Urothelium cell line (cell line): ENCODE measurements around the gene SLC4A5.

Experiments
- DNase-seq: peaks from one replicate; pipeline ENCODE4 v3.0.0; 2011; ENCODE audit warnings: low spot score, mixed read lengths
- FAIRE-seq: peaks from 2 replicates; lab custom pipeline; 2011; peaks lifted over from hg19 to GRCh38; lab: Jason Lieb, UNC

SLC4A5 gene

DNA sequence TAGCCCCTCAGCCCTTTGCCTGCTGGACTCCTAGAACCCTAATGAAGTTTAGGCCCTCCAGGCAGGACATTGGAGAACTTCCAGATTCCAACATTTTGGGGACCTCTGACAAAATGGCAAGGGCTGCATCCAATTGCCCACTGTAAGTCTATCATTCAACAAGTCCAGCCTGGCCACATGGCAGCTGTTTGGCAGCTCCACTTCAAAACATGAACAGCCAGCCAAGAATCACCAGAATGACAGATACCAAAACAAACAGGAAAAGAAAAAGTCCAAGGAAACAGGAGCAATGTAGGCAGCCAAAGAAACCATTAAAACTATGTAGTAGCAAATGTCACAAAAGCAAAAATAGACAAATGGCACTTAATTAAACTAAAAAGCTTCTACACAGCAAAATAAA lies 25.5 kb downstream of the SLC4A5 start:
- DNase-seq = no peak
- no peak for FAIRE-seq

DNA sequence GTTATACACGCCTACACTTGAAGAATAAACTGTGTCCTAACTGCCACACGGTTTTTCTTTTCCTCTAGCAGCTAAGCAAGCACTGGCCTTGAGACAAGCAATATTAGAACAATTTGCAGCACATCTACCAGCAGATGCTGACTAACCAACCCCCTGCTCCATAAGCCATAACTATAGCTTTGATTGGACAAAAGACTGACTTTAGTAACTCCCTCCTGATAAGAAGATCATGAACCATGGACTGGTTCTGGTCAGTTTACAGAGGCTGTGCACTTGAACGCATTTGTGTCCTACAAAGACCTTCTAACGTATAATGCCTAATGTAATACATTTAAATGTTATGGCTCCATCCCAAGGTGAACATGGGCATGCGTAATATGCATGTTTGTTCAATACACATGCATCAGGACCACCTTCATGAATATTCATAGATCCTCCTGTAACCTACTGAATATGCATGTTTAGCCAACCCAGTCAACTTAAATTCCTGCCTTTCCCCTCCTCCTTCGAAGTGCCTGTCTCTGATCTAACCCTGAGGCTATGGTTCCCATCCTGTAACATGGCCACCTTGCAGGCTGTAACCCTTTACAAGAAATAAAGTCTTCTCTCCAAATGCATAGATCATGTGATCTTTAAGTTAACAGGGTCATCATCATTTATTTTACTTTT lies 26.5 kb downstream of the SLC4A5 start:
- no peak for DNase-seq
- FAIRE-seq = peak; percentile 93

DNA sequence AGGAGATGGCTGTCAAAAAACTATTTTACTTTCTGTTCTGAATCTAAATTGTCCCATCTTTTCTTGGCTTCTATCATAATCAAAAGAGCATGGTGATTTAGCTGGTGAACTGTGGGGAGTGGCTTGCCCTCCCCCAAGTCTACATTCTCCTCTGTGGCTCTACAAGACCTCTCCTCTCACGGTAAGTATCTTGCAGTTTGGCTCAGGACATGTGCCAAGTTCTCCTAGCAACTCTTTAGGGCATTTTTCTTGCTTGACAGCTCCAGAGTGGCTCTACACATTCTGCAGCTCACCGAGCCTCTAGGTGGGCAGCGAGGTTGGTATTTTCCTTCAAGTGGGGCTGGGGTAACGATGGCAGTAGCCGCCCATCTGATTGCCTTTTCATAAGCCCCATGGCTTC lies 29.1 kb downstream of the SLC4A5 start:
- DNase-seq (no peak), FAIRE-seq (no peak)

DNA sequence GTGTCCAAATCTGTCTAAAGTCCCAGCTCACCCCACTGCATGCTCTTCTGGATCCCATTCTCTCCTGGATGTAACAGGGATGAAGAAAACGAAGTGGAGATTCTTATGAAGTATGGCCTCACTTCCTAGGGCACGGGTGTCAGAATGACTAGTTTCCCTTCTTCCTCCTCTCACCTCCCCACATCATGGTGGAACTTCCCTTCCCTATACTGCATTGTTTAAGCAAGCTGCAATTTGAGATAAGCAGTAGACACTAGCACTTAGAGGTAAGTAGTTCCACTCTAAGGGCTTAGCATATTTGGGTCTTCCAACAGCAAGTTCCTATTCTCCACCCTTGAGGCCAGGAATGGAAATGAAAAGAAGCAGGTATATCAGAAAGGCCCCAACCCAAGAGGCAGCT lies 29.7 kb downstream of the SLC4A5 start:
- DNase-seq = no peak
- FAIRE-seq = no peak

DNA sequence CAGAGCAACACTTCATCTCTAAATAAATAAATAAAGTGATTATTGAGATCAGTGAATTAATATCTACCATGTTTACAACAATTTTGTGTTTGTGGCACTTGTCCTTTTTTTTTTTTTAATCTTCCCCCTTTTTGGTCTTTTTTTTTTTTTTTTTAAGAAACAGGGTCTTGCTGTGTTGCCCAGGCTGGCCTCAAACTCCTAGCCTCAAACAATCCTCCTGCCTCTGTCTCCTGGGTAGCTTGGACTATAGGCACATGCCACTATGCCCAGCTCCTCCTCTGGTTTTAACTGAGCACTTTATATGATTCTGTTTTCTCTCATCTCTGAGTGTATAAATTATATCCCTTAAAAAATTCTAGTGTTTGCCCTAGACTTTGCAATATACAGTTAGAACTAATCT lies 30.3 kb downstream of the SLC4A5 start:
- DNase-seq = no peak
- FAIRE-seq = no peak

DNA sequence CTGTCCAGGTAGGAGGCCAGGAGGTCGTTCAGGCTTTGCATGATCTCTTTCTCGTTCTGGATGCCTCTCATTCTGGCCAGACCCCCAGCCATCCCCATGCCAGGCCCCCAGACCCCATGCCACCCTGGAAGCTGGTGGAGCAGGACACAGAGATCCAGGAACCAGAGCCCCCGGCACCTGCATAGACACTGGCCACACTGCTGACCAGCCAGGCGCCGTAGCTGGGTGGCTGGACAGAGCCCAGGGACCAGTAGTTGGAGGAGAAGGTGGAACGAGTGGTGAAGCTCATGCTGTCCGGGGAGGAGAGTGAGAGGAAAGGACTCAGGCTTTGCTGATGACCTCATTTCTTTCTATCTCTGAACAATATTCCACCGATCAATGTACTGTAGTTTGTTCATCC lies 35.5 kb downstream of the SLC4A5 start:
- FAIRE-seq (no peak), DNase-seq (no peak)

DNA sequence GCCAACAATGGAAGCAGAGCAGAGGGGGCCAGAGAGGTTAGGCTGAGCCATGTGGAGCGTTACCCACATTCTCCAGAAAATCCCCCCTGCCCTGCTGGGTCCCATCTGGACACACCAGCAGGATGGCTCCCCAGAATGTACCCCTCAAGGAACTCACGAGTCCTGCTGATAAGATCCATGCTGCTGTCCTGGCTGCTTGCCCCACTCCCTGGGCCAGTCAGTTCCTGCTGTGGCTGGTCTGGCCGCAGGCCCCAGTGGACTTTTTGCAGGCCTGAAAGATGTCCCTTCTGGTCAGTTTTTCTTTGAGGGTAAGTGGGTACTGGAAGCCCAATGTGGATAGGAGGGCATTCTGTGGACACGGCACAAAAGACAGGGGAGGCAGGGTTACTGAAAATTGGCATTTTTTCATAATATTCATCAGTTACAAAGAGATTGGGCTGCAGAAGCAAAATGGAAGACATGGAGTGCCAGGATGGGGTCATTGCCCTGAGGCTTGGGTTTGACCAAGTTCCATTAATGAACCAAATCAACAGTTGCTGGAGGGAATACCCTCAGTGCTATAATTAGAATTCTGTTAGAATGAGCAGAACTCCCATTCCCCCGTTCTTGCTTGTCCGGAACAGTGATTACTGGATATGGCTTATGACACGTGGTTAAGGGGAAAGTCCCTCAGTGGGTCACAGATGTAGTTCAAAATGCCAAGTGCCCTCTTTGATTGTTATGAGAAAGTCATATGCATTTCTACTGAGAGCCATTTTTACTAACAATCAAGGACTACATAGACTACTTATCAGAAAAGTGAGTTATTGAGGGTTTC lies 38.7 kb downstream of the SLC4A5 start:
- no peak for FAIRE-seq
- DNase-seq = no peak

DNA sequence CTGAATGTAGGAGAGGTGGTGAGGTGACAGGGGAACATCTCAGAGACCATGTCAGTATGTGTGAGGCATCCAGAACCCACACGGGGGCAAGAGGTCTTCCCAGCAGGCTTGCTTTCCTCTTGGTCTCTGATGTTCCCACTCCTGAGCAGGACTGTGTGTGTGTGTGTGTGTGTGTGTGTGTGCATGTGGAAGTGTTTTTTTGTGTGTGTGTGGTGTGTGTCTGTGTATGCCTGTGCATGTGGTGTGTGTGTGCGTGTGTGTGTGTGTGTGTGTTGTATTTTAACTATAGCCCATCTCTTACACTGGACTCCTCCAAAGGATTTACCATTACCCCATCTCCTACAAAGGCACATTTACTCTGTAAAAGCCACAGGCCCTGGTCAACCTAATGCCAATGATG lies 40.4 kb downstream of the SLC4A5 start:
- DNase-seq (no peak), FAIRE-seq (peak; percentile 89)

DNA sequence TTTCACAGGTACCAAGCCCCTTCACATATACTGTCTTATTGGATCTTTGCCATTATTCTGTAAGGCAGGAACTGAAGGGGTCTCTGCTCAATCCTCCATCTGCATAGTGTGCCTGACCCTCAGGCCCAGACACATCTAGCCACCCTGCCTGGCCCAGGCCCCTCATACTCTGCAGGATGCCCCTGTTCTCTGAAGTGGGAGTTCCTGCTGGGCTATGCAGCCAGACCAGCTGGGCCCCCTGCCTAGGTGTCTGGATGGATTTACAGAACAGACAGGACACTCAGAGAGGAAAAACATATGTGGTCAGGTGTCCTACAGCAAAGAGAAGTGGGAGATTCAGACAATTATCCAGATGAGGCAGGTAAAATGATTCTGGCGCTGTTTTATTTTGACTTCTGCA lies 42.0 kb downstream of the SLC4A5 start:
- DNase-seq (no peak), FAIRE-seq (no peak)

DNA sequence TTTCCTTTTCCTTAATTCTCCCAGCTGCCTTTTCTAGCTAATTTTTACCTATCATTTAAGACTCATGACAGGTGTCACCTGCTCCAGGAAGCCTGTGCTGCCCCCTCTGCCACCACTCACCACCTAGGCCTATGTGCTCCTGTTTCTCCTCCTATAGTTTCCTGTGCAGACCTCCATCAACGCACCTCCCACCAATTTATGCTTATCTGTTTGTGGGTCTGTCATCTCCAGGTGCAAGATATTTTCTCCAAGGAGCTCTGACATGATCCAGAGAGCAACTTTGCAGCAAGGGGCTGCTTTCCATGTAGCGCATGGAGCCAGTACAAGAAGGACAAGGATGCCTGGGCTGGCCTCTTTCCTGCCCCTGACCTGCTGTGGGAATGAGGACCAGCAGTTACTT lies 42.7 kb downstream of the SLC4A5 start:
- FAIRE-seq (no peak), DNase-seq (no peak)

DNA sequence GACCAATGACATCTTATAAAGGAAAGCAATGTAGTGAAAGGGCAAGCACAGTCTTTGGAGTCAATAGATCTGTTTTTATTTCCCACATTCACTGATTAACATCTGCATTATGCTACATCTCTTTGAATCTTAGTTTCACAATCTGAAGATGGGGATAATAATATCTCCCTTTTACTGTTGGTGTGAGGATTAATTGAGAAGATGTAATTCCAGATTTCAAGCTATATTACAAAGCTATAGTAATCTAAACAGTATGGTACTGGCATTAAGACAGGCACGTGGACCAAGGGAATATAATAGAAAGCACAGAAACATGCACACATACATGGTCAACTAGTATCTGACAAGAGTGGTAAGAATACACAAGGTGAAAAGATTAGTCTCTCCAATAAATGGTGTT lies 45.3 kb downstream of the SLC4A5 start:
- FAIRE-seq (no peak), DNase-seq (no peak)

DNA sequence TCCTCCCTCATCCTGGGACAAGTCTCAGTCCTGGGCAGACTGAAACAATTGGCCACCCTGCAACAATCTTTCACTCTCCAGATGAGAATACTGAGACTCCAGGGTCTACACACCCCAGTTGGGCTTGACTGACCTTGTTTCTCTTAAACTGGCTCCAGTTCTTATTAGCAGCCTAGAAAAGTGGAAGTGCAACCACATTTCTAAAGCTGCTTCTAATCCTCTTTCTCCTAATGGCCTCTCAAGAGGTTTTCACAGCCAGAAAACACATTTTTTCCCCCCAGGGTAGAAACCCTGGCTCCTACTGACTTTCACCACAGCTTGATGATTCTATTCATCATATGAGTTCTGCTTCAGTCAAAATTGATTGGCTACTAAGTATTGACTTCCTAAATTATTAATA lies 45.8 kb downstream of the SLC4A5 start:
- no peak for FAIRE-seq
- no peak for DNase-seq

DNA sequence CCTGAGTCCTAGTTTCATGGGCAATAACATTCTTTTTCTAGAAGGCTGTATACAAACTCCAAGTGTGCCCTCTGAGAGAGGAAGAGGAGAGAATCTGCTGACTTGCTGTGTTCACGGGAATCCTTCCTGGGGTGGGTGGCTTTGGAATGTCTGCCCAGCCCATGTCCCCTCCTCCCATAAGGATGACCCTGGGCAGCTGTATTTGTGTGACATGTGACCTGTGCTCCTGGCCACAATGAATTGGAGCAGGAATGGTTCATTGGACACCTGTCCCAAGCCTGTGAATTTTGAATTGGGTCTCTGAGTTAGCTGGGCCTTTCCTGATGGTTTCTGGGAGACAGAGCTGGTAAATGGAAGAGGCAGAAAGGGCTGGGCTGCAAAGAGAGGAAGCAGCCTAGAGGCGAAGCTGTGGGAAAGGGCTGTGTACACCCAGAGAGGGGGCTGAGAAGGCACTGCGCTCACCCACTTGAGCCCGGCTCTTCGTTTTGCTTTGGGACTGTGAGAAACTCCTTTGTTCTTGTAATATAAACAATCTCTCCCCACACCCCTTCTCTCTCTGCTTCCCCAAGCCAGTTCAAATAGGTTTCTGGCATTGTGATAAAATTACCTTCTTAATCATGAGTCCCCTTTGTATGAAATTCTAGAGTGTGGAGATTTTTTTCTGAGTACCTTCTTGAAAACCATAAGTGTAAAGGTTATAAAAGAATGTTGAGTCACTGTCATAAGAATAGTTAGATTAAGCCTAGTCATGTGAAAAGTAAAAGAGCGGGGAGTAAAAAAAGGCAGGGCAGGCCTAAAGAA lies 49.8 kb downstream of the SLC4A5 start:
- DNase-seq = no peak
- no peak for FAIRE-seq

DNA sequence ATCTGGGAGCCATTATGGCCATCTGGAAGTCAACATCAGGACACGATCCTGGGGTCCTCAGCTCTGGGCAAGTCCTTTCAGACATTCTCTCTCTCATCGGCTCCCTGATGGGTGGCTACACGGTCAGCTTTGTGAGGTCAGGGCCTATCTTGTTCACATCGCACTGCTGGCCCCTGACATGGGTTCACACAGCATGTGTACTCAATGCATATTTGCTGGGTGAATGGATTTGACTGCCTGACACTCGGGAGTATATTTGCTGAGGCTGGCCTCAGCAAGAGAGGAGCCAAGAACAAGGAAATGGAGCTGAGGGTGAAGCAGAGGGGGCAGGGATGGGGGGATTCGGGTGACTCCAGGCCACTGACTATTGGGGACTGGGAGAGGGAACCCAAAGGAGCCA lies 50.5 kb downstream of the SLC4A5 start:
- DNase-seq (no peak), FAIRE-seq (no peak)

DNA sequence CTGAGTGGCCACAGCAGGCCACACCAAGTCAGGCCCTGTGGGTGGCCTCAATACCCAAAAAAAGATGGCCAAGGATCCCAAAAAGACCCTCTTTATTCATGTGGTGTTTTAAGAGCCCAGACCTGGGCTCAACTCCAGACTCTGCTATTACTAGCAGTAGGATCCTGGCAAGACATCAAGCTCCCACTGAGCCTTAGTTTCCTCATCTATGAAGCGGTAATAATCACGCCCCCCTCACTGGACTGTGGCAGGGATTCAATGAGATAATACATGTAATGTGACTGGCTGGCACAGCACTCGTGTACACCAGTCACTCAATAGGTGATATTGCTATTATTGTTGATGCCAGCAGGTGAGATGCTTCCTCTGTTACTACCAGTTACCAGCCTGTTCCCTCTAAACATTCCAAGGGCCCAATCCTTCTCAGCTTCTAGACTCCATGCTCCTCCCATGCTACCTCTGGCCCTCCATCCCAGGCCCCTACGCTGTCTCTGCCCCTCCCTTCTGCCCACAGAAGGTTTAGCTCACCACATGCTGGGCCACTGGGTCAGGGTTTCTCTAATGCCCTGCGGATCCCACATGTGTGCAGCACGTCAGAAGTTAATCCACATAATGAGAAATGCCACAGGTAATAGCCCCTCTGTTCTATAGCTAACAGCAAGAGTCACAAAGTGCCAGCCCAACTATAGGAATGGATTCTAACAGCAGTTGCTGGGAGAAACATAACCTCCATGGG lies 51.2 kb downstream of the SLC4A5 start:
- FAIRE-seq (no peak), DNase-seq (no peak)

DNA sequence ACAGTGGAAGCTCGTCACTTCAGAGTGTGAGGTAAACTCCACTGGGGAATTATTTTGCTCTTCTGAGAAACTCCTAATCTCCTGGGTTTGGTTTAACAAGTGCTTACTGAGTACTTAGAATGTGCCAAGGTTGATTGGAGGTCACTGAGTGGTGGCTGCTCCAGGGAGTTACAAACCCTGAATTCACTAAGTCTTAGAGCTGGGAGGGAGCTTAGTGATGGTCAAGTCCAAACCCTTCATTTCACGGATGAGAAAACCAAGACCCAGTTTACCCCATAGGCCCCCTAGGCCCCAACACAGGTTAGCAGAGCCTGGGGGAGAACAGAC lies 52.0 kb downstream of the SLC4A5 start:
- DNase-seq (no peak), FAIRE-seq (no peak)

DNA sequence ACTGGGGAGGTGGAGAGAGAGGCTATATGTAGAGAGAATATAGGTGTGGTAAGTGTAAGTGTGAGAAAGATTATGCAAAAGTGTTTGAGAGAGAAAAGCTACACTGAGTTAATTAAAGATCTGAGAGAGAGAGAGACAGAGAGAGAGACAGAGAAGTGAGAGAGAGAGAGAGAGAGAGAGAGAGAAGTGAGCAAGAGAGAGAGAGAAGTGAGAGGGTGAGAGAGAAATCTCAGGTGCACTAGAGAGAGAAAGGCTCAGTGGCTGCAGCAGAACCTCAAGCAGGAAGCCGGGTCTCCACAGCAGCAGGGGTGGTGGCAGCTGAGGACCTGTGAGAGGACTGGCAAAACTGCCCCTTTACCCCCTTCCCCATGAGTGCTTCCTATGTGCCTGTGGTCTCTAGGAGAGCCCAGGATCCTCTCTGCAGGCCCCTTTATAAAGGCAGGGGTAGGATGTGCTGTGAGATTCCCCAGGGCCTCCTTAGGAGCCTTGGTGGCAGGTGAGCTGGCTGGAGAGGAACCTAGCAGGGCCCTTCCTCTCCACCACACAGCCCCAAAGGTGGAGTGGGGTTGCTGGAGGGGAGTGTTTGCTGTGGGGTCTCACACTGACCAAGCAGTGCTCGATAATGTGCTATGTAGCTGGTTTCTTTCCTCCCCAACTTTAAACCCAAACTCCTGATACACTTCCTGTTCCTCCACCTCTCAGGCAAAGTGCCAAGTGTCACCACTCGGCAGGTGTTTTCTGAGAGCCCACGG lies 52.6 kb downstream of the SLC4A5 start:
- no peak for FAIRE-seq
- no peak for DNase-seq

DNA sequence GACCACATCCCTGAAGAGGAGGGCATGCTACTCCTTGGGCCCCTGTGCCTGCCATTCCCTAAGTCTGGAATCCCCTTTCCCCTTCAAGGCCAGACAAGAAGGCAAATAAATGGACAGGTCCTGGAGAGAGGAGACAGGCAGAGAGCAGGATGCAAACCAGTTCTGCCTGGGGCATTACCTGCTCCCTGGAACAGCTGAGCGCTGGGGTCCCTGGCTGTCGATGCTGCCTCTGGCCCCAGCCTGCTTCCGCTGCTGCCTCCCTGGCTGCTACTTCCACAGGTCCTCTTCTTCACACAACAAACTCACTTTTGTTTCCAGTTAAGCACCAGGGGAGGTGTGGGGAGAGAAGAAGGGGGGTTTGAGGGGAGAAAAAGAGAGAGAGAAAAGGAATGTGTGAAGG lies 53.1 kb downstream of the SLC4A5 start:
- DNase-seq (no peak), FAIRE-seq (no peak)

DNA sequence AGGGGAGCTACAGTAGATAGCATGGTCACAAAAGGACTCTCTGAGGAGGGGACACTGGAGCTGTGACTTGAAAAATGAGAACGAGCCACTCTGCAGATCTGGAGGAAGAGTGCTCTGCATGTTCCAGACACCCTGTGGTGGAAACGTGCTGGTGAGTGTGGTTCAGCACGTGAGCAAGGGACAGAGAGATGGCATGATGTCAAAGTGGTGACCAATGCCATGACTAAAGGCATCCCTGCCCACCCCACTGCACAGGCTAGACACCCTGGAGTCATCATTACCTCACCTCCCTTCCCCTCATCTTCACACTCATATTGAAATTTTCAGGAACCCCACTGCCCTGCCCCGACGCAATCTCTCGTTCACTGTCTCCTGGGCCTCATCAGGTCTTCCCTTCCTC lies 56.5 kb downstream of the SLC4A5 start:
- DNase-seq = no peak
- no peak for FAIRE-seq

DNA sequence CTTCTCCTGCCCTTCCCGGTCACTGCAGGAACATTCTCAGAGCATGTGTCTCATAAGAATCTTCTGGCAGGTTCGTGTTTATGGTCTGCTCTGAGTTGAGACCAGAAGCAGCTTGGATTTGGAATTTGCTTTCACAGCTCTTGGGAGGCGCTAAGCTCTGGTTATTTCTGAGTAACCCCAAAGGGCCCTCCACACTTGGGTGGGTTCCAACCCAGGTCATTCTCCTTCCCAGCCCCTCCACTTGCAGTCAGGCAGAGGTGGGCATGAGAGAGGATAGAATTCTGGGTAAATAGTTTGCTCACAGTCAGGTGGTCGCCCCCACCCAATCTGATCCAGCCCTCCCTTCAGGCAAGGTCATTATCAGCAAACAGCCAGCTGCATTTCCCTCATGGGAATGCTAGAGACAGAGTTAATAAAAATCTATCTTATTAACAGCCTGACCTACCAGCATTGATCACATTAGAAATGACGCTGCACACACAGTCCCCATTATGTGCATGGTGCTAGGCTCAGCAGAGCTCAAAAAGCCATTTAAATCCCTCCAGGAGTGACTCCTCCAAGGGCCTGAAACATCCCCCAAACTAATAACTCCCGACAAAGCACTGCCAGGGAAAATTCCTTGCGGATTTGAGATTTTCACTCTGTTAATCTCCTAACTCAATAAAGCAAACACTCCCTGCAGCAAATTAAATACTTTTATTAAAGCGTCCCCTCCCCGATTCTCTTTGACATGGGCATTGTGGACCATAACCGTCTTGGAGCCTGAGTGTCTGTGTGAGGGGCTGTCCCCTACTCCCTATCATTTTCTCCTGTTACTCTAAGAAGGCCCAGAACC lies 61.9 kb downstream of the SLC4A5 start:
- FAIRE-seq (no peak), DNase-seq (no peak)
